Endothelial cell of umbilical vein (primary cell): ENCODE data around the gene PLPPR5.

Experiments used
- EZH2 ChIP-seq: IDR thresholded peaks from 2 replicates; pipeline ENCODE4 v1.6.1; 2012; ENCODE audit warnings: borderline replicate concordance, low read depth, mild to moderate bottlenecking, moderate library complexity, low read length, inconsistent platforms; ENCODE audit not compliant: severe bottlenecking
- FOS ChIP-seq: IDR thresholded peaks from 2 replicates; pipeline ENCODE4 v1.6.1; 2011; ENCODE audit warnings: mild to moderate bottlenecking, low read length, moderate library complexity, borderline replicate concordance; ENCODE audit not compliant: insufficient read depth
- JUN ChIP-seq: IDR thresholded peaks from 2 replicates; pipeline ENCODE4 v1.6.1; 2011; ENCODE audit warnings: borderline replicate concordance, low read depth; ENCODE audit not compliant: insufficient read length, insufficient read depth
- POLR2A ChIP-seq: IDR thresholded peaks from 2 replicates; pipeline ENCODE4 v1.6.1; 2012; ENCODE audit warnings: low read depth, mild to moderate bottlenecking, control low read depth, low read length
- POLR2AphosphoS5 ChIP-seq: IDR thresholded peaks from 2 replicates; pipeline ENCODE4 v1.6.1; 2012; ENCODE audit warnings: low read depth, mild to moderate bottlenecking, control low read depth, low read length, moderate library complexity; ENCODE audit not compliant: insufficient read depth
- TF ChIP-seq, protein P1 (sequence below), 2 donors: IDR thresholded peaks; 1 replicate in 1 of 2; 2 replicates in 1 of 2; pipeline ENCODE4 v1.5.1; 2011; ENCODE audit warnings: low read length in 2 of 2, mild to moderate bottlenecking in 2 of 2, moderate library complexity in 2 of 2, control low read depth in 1 of 2, inconsistent platforms in 1 of 2, low read depth in 1 of 2; ENCODE audit not compliant: insufficient read depth in 1 of 2; ENCODE audit errors: extremely low read depth in 1 of 2
- TF ChIP-seq, protein P2 (sequence below): IDR thresholded peaks from 2 replicates; pipeline ENCODE4 v1.6.1; 2011; ENCODE audit not compliant: insufficient read depth, insufficient read length

DNA sequence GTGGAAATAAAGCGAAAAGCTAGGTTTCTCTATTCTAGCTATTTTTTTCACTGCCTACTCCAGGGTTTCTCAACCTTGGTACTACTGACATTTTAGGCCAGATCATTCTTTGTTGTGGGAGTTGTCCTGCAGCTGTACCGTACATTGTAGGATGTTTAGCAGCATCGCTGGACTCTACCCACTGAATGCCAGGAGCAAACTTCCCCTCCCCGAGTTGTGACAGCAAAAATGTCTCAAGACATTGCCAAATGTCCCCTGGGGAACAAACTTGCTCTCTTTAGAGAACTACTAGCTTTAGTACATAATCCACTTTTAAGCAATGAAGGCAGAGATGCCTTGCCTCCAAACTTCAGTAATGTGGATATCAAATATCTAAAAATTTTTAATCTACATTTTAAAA lies 122.8 kb downstream of the PLPPR5 start:
- TF ChIP-seq JUN (no peak), EZH2 (no peak), POLR2A (no peak), POLR2AphosphoS5 (no peak), FOS (no peak)
- TF ChIP-seq, protein P1, sequence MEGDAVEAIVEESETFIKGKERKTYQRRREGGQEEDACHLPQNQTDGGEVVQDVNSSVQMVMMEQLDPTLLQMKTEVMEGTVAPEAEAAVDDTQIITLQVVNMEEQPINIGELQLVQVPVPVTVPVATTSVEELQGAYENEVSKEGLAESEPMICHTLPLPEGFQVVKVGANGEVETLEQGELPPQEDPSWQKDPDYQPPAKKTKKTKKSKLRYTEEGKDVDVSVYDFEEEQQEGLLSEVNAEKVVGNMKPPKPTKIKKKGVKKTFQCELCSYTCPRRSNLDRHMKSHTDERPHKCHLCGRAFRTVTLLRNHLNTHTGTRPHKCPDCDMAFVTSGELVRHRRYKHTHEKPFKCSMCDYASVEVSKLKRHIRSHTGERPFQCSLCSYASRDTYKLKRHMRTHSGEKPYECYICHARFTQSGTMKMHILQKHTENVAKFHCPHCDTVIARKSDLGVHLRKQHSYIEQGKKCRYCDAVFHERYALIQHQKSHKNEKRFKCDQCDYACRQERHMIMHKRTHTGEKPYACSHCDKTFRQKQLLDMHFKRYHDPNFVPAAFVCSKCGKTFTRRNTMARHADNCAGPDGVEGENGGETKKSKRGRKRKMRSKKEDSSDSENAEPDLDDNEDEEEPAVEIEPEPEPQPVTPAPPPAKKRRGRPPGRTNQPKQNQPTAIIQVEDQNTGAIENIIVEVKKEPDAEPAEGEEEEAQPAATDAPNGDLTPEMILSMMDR (IDR thresholded peaks at IDR 0.05; ENCODE audit: extremely low read depth in 1 of 2, insufficient read depth in 1 of 2, low read depth in 1 of 2, low read length in 2 of 2) = no peak
- TF ChIP-seq, protein P2, sequence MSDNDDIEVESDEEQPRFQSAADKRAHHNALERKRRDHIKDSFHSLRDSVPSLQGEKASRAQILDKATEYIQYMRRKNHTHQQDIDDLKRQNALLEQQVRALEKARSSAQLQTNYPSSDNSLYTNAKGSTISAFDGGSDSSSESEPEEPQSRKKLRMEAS = no peak
